KMS-11 (cell line): ENCODE data around the gene MAPKBP1.

Experiments used
- H2AFZ ChIP-seq: fragments of 200-600 bp; sonication (generic); 2 replicates; pipeline ENCODE4 v1.6.1; 2016; ENCODE audit warnings: antibody characterized with exemption, mixed run types, low read depth
- H3K27ac ChIP-seq: fragments of 200-600 bp; sonication (generic); 2 replicates; pipeline ENCODE4 v1.6.1; 2016; ENCODE audit warnings: mild to moderate bottlenecking, mixed run types
- H3K27me3 ChIP-seq: fragments of 200-600 bp; sonication (generic); 2 replicates; pipeline ENCODE4 v1.6.1; 2017; ENCODE audit warnings: mild to moderate bottlenecking, low read depth, mixed run types, moderate library complexity; ENCODE audit not compliant: insufficient read depth
- H3K36me3 ChIP-seq: fragments of 200-600 bp; sonication (generic); 2 replicates; pipeline ENCODE4 v1.6.1; 2017; ENCODE audit warnings: mild to moderate bottlenecking, mixed run types; ENCODE audit not compliant: insufficient read depth
- H3K4me1 ChIP-seq: fragments of 200-600 bp; sonication (generic); 2 replicates; pipeline ENCODE4 v1.6.1; 2016; ENCODE audit warnings: mild to moderate bottlenecking, low read depth, mixed run types; ENCODE audit not compliant: poor library complexity, severe bottlenecking
- H3K4me2 ChIP-seq: fragments of 200-600 bp; sonication (generic); 2 replicates; pipeline ENCODE4 v1.7.0; 2016; ENCODE audit warnings: mild to moderate bottlenecking, mixed run types
- H3K4me3 ChIP-seq: fragments of 200-600 bp; sonication (generic); IDR thresholded peaks from 2 replicates; pipeline ENCODE4 v1.6.1; 2017; ENCODE audit warnings: low read depth, low read length, mixed read lengths; ENCODE audit not compliant: insufficient read depth
- H3K79me2 ChIP-seq: fragments of 200-600 bp; sonication (generic); 2 replicates; pipeline ENCODE4 v1.6.1; 2016; ENCODE audit warnings: low read depth, mixed run types; ENCODE audit not compliant: insufficient read depth
- H3K9ac ChIP-seq: fragments of 200-600 bp; sonication (generic); 2 replicates; pipeline ENCODE4 v1.6.1; 2016; ENCODE audit warnings: mild to moderate bottlenecking, mixed run types
- H4K20me1 ChIP-seq: fragments of 200-600 bp; sonication (generic); 2 replicates; pipeline ENCODE4 v1.6.1; 2016; ENCODE audit warnings: mild to moderate bottlenecking, mixed run types; ENCODE audit not compliant: insufficient read depth
- CTCF ChIP-seq: fragments of 200-600 bp; sonication (generic); conservative IDR thresholded peaks from 2 replicates; pipeline ENCODE4 v1.6.1; 2017; ENCODE audit warnings: low read depth, mild to moderate bottlenecking, antibody characterized with exemption, low read length, moderate library complexity, mixed read lengths

MAPKBP1 gene

GRCh38 chr15:41834096-41834495 lies 59.8 kb downstream of the MAPKBP1 start:
- no peak overlapping the region for H3K9ac ChIP-seq
- H3K4me2 ChIP-seq = no peak overlapping the region
- no peak overlapping the region for H3K27ac ChIP-seq
- no peaks in the 10 kb centered on the region for H3K36me3 ChIP-seq
- no peaks in the 10 kb centered on the region for H3K27me3 ChIP-seq
- H3K4me3 ChIP-seq = no peak overlapping the region
- H4K20me1 ChIP-seq = no peaks in the 10 kb centered on the region
- no peak overlapping the region for H2AFZ ChIP-seq
- no peaks in the 10 kb centered on the region for H3K79me2 ChIP-seq
- peaks cover 4% of the 10 kb centered on the region for H3K4me1 ChIP-seq
- no peak for TF ChIP-seq CTCF

GRCh38 chr15:41836073-41836472 lies 61.8 kb downstream of the MAPKBP1 start:
- Histone ChIP-seq H3K4me2 (no peak overlapping the region), H3K4me1 (peaks cover 4% of the 10 kb centered on the region), H3K27ac (no peak overlapping the region), H3K79me2 (no peaks in the 10 kb centered on the region), H3K27me3 (no peaks in the 10 kb centered on the region), H3K9ac (no peak overlapping the region), H4K20me1 (no peaks in the 10 kb centered on the region), H2AFZ (no peak overlapping the region), H3K36me3 (no peaks in the 10 kb centered on the region), H3K4me3 (no peak overlapping the region)
- TF ChIP-seq CTCF = no peak

- TF ChIP-seq CTCF = no peak
- no peak overlapping the region for H2AFZ ChIP-seq
- no peaks in the 10 kb centered on the region for H4K20me1 ChIP-seq
- no peak overlapping the region for H3K4me2 ChIP-seq
- no peaks in the 10 kb centered on the region for H3K27me3 ChIP-seq
- H3K36me3 ChIP-seq = no peaks in the 10 kb centered on the region
- H3K9ac ChIP-seq = no peak overlapping the region
- no peaks in the 10 kb centered on the region for H3K4me1 ChIP-seq
- no peaks in the 10 kb centered on the region for H3K79me2 ChIP-seq
- no peak overlapping the region for H3K4me3 ChIP-seq
- H3K27ac ChIP-seq = no peak overlapping the region
Observed at GRCh38 chr15:41836713-41837454, 62.6 kb downstream of the MAPKBP1 start.

GRCh38 chr15:41838400-41838897 lies 64.2 kb downstream of the MAPKBP1 start, which contains the start of gene PLA2G4B:
TSS of gene PLA2G4B (plus strand) at chr15:41838847. CDS start at chr15:41838914, 67 bp downstream.
- no peaks in the 10 kb centered on the region for H4K20me1 ChIP-seq
- TF ChIP-seq CTCF = no peak
- no peak within 1 kb of the TSS for H3K4me2 ChIP-seq

More at GRCh38 chr15:41838400-41838897, 64.2 kb downstream of the MAPKBP1 start, which contains the start of gene PLA2G4B:
- no peak within 1 kb of the TSS for H3K27ac ChIP-seq
- no peak within 1 kb of the TSS for H2AFZ ChIP-seq
- H3K36me3 ChIP-seq = no peaks in the 10 kb centered on the region
- H3K4me3 ChIP-seq = no peak within 1 kb of the TSS
- no peaks in the 10 kb centered on the region for H3K79me2 ChIP-seq
- no peak within 1 kb of the TSS for H3K9ac ChIP-seq
- H3K4me1 ChIP-seq = no peaks in the 10 kb centered on the region
- no peaks in the 10 kb centered on the region for H3K27me3 ChIP-seq
